CD14-positive monocyte (primary cell): Measurements from ENCODE around the gene GNPTG. TPM values are rescaled to one million over a fixed set of nuclear protein-coding genes. Genes with fewer than 3 reads are reported as not detected.

ENCODE experiments used
- DNase-seq, 3 donors: peaks; one replicate each; pipeline ENCODE4 v3.0.0-alpha.2; 2011 to 2022
- H2AFZ ChIP-seq: 2 replicates; pipeline ENCODE4 v1.6.0; 2012; ENCODE audit warnings: mild to moderate bottlenecking, low read depth, low read length, inconsistent platforms; ENCODE audit not compliant: insufficient read depth, poor library complexity, severe bottlenecking
- H3K27ac ChIP-seq, 2 donors: 1 replicate in 1 of 2; 2 replicates in 1 of 2; pipeline ENCODE4 v1.5.1; 2012 to 2013; ENCODE audit warnings: low read length in 2 of 2, control low read depth in 1 of 2, inconsistent platforms in 1 of 2, low read depth in 1 of 2, mild to moderate bottlenecking in 1 of 2
- H3K27me3 ChIP-seq, 2 donors: one replicate each; pipeline versions ENCODE4 v1.6.0 to v1.6.1; 2011 to 2013; ENCODE audit warnings: low read length in 2 of 2; ENCODE audit not compliant: control insufficient read depth in 2 of 2, insufficient read depth in 2 of 2
- H3K36me3 ChIP-seq, 2 donors: replicated peaks in 1 of 2; 1 replicate in 1 of 2; 2 replicates in 1 of 2; pipeline versions ENCODE4 v1.5.1 to v1.6.1; 2012 to 2013; ENCODE audit warnings: low read length in 2 of 2, control low read depth in 1 of 2, inconsistent platforms in 1 of 2, mild to moderate bottlenecking in 1 of 2; ENCODE audit not compliant: insufficient read depth in 2 of 2, control insufficient read depth in 1 of 2
- H3K4me1 ChIP-seq, 2 donors: 1 replicate in 1 of 2; 2 replicates in 1 of 2; pipeline versions ENCODE4 v1.5.1 to v1.6.1; 2012 to 2013; ENCODE audit warnings: low read length in 2 of 2, control low read depth in 1 of 2, inconsistent platforms in 1 of 2, mild to moderate bottlenecking in 1 of 2, moderate library complexity in 1 of 2; ENCODE audit not compliant: insufficient read depth in 2 of 2, control insufficient read depth in 1 of 2
- H3K4me2 ChIP-seq: replicated peaks from 2 replicates; pipeline ENCODE3; 2012; ENCODE audit warnings: low read length, moderate library complexity, mild to moderate bottlenecking; ENCODE audit not compliant: poor library complexity, severe bottlenecking; ENCODE audit errors: extremely low read depth
- H3K4me3 ChIP-seq, 3 experiments: fragments of 200-600 bp in 1 of 3; sonication (generic) in 1 of 3; replicated peaks in 1 of 3; 1 replicate in 2 of 3; 2 replicates in 1 of 3; pipeline ENCODE4 v1.5.1; 2011 to 2013; ENCODE audit warnings: low read length in 3 of 3, mild to moderate bottlenecking in 3 of 3, control low read depth in 2 of 3, low read depth in 2 of 3, inconsistent platforms in 1 of 3, moderate library complexity in 1 of 3
- H3K79me2 ChIP-seq: 2 replicates; pipeline ENCODE4 v1.6.0; 2012; ENCODE audit warnings: mild to moderate bottlenecking, control low read depth, inconsistent platforms, low read length, moderate library complexity; ENCODE audit not compliant: insufficient read depth
- H3K9ac ChIP-seq: 2 replicates; pipeline ENCODE4 v1.6.0; 2017; ENCODE audit warnings: low read length, mild to moderate bottlenecking; ENCODE audit not compliant: insufficient read depth, poor library complexity, severe bottlenecking
- H3K9me3 ChIP-seq, 2 donors: replicated peaks in 1 of 2; 1 replicate in 1 of 2; 2 replicates in 1 of 2; pipeline versions ENCODE4 v1.5.1 to v1.6.1; 2012 to 2013; ENCODE audit warnings: low read length in 2 of 2, control low read depth in 1 of 2; ENCODE audit not compliant: control insufficient read depth in 1 of 2, insufficient read depth in 1 of 2
- H4K20me1 ChIP-seq: 2 replicates; pipeline ENCODE4 v1.6.0; 2012; ENCODE audit warnings: mild to moderate bottlenecking, low read length, control low read depth, moderate library complexity; ENCODE audit not compliant: insufficient read depth
- H3K27ac Mint-ChIP-seq, 7 donors: one replicate each; pipeline ENCODE4 v1.8.0; 2020; ENCODE audit warnings: mild to moderate bottlenecking in 7 of 7, mixed read lengths in 7 of 7, moderate library complexity in 6 of 7, inconsistent platforms in 2 of 7
- H3K27me3 Mint-ChIP-seq, 3 donors: one replicate each; pipeline ENCODE4 v1.8.0; 2021 to 2022; ENCODE audit warnings: low read depth in 3 of 3, mild to moderate bottlenecking in 3 of 3, mixed read lengths in 3 of 3, moderate library complexity in 3 of 3, inconsistent platforms in 1 of 3
- H3K36me3 Mint-ChIP-seq, 2 donors: one replicate each; pipeline ENCODE4 v1.8.0; 2020; ENCODE audit warnings: mixed read lengths in 2 of 2, inconsistent platforms in 1 of 2, mild to moderate bottlenecking in 1 of 2
- H3K4me1 Mint-ChIP-seq: one replicate; pipeline ENCODE4 v1.8.0; 2020; ENCODE audit warnings: mild to moderate bottlenecking, mixed read lengths
- H3K4me3 Mint-ChIP-seq, 2 donors: one replicate each; pipeline ENCODE4 v1.8.0; 2020; ENCODE audit warnings: mild to moderate bottlenecking in 2 of 2, mixed read lengths in 2 of 2, moderate library complexity in 1 of 2
- H3K9me3 Mint-ChIP-seq, 7 donors: one replicate each; pipeline ENCODE4 v1.8.0; 2020 to 2022; ENCODE audit warnings: mixed read lengths in 7 of 7, mild to moderate bottlenecking in 6 of 7, moderate library complexity in 6 of 7, inconsistent platforms in 2 of 7
- WGBS: methylation state at CpG from one replicate; pipeline ENCODE4 v1.1.5; 2013; ENCODE audit warnings: missing lambda C conversion rate; ENCODE audit not compliant: insufficient coverage; 5-methylcytosine and 5-hydroxymethylcytosine counted together
- intact Hi-C, 2 donors: fragments of 100-400 bp; cut with micrococcal nuclease; formaldehyde crosslinking; loops; one replicate each; pipeline versions ENCODE4 v1.15.0 to v1.15.1; 2023
- polyA plus RNA-seq, 3 donors: library from polyadenylated mRNA; depleted of rRNA in 1 of 3; unstranded in 2 of 3; stranded (reverse) in 1 of 3; fragments of 300-500 nt in 2 of 3; fragments of >200 nt in 1 of 3; fragmentation: Illumina TruSeq in 2 of 3; gene quantifications; 1 replicate in 2 of 3; 2 replicates in 1 of 3; pipeline ENCODE4 v1.2.3, GENCODE V29; 2012 to 2021
- TF ChIP-seq, protein P1 (sequence below): fragments of 200-600 bp; IDR thresholded peaks from one replicate; pipeline ENCODE4 v1.8.0; 2022; ENCODE audit warnings: antibody characterized with exemption, mild to moderate bottlenecking

Gene GNPTG
- polyA plus RNA-seq, 3 donors: 74.7 to 130 (median 82.5) TPM

DNA sequence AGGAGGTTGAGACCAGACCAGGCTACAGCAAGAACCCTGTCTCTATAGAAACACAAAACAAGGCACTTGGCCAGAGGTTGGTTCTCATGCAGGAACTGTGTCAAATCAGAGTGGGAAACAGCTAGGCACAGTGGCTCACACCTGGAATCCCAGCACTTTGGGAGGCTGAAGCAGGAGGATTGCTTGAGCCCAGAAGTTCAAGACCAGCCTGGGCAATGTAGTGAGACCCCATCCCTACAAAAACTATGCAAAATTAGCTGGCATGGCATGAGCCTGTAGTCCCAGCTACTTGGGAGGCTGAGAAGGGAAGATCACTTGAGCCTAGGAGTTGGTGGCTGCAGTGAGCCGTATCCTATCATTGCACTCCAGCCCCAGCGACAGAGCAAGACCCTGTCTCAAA, 61.1 kb downstream of the GNPTG start:
- no peaks in the 10 kb centered on the region for H3K9me3 ChIP-seq
- H3K36me3 ChIP-seq: peaks cover 9 to 35% of the 10 kb centered on the region in 2 donors
- H3K4me1 Mint-ChIP-seq: peaks cover 15% of the 10 kb centered on the region
- H2AFZ ChIP-seq: no peak overlapping the region
- H3K36me3 Mint-ChIP-seq: peaks cover 20 to 32% of the 10 kb centered on the region in 2 donors
- TF ChIP-seq, protein P1, sequence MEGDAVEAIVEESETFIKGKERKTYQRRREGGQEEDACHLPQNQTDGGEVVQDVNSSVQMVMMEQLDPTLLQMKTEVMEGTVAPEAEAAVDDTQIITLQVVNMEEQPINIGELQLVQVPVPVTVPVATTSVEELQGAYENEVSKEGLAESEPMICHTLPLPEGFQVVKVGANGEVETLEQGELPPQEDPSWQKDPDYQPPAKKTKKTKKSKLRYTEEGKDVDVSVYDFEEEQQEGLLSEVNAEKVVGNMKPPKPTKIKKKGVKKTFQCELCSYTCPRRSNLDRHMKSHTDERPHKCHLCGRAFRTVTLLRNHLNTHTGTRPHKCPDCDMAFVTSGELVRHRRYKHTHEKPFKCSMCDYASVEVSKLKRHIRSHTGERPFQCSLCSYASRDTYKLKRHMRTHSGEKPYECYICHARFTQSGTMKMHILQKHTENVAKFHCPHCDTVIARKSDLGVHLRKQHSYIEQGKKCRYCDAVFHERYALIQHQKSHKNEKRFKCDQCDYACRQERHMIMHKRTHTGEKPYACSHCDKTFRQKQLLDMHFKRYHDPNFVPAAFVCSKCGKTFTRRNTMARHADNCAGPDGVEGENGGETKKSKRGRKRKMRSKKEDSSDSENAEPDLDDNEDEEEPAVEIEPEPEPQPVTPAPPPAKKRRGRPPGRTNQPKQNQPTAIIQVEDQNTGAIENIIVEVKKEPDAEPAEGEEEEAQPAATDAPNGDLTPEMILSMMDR: no peak
- DNase-seq: no peak
- no peak overlapping the region for H3K4me2 ChIP-seq
- H3K27me3 Mint-ChIP-seq: peaks cover 0 to 1% (median 0%) of the 10 kb centered on the region in 3 donors
- H3K79me2 ChIP-seq: peaks cover 35% of the 10 kb centered on the region
- no peak overlapping the region for H3K4me3 ChIP-seq
- no peak overlapping the region for H3K9ac ChIP-seq
- no CpG with 5 or more reads among the region's 2 CpGs for WGBS
- H3K27me3 ChIP-seq: no peaks in the 10 kb centered on the region
- peaks cover 20 to 28% of the 10 kb centered on the region in 2 donors for H3K4me1 ChIP-seq
- no peaks in the 10 kb centered on the region for H3K9me3 Mint-ChIP-seq
- H3K27ac ChIP-seq: no peak overlapping the region
- no peak overlapping the region for H3K4me3 Mint-ChIP-seq
- peaks cover 57% of the 10 kb centered on the region for H4K20me1 ChIP-seq
- intact Hi-C loops: loop anchor here in 1 of 2 donors (10.0 kb wide), 2 partner anchors 58 to 108 kb away; partner anchors contain the start of genes GNPTG, TSR3 and UBE2I
- H3K27ac Mint-ChIP-seq: no peak overlapping the region

Other genes with a start within 250 kb of the GNPTG start
- gene CACNA1H, start 198.8 kb upstream of the GNPTG start, polyA plus RNA-seq: not detected
- gene TPSG1, start 126.7 kb upstream of the GNPTG start, polyA plus RNA-seq: not detected
- not detected for gene TPSB2, start 121.7 kb upstream of the GNPTG start, polyA plus RNA-seq
- gene TPSAB1, start 111.2 kb upstream of the GNPTG start, polyA plus RNA-seq: not detected
- not detected for gene TPSD1, start 95.9 kb upstream of the GNPTG start, polyA plus RNA-seq
- 100 to 1,000 TPM in 1 of 3 donors, 10 to 100 TPM in 2; 76.8 to 112 (median 88.8) TPM for gene UBE2I, start 42.3 kb upstream of the GNPTG start, polyA plus RNA-seq
- 1 to 10 TPM in 1 of 3 donors, not detected in 2; 1.0 TPM for gene BAIAP3, start 18.3 kb upstream of the GNPTG start, polyA plus RNA-seq
- 10 to 100 TPM; 23.2 to 73.1 (median 48.2) TPM for gene TSR3, start 53 bp upstream of the GNPTG start, polyA plus RNA-seq
- gene UNKL, start 62.8 kb downstream of the GNPTG start, polyA plus RNA-seq: 10 to 100 TPM in 1 of 3 donors, 1 to 10 TPM in 2; 1.2 to 19.9 (median 2.2) TPM
- gene UQCC4, start 68.8 kb downstream of the GNPTG start, polyA plus RNA-seq: 10 to 100 TPM; 10.0 to 48.8 (median 35.3) TPM
- not detected for gene PERCC1, start 79.1 kb downstream of the GNPTG start, polyA plus RNA-seq
- gene CCDC154, start 92.6 kb downstream of the GNPTG start, polyA plus RNA-seq: 1 to 10 TPM in 1 of 3 donors, not detected in 2; 5.9 TPM
- gene CLCN7, start 123.1 kb downstream of the GNPTG start, polyA plus RNA-seq: 100 to 1,000 TPM in 1 of 3 donors, 10 to 100 TPM in 2; 37.4 to 249 (median 56.5) TPM
- gene PTX4, start 137.0 kb downstream of the GNPTG start, polyA plus RNA-seq: under 1 TPM in 1 of 3 donors, not detected in 2; 0.19 TPM
- gene TELO2, start 141.4 kb downstream of the GNPTG start, polyA plus RNA-seq: 10 to 100 TPM in 2 of 3 donors, 1 to 10 TPM in 1; 7.3 to 58.1 (median 11.4) TPM
- 1 to 10 TPM in 2 of 3 donors, under 1 TPM in 1; 0.09 to 1.5 (median 1.3) TPM for gene TMEM204, start 181.7 kb downstream of the GNPTG start, polyA plus RNA-seq